Vagina (tissue), 2 donors: ENCODE data around the gene GEN1. TPM values are rescaled to one million over a fixed set of nuclear protein-coding genes. Genes with fewer than 3 reads are reported as not detected.

Experiments
- DNase-seq, 2 donors: peaks; one replicate each; pipeline ENCODE4 v3.0.0-alpha.2; 2017; ENCODE audit errors: extremely low spot score in 2 of 2
- H3K27ac ChIP-seq: fragments of 200-600 bp; sonication (generic); one replicate; pipeline ENCODE4 v1.5.1; 2019
- H3K27me3 ChIP-seq: fragments of 200-600 bp; sonication (generic); one replicate; pipeline ENCODE4 v1.5.1; 2019
- H3K36me3 ChIP-seq, 2 donors: fragments of 200-600 bp; sonication (generic); one replicate each; pipeline ENCODE4 v1.5.1; 2017 to 2019
- H3K4me1 ChIP-seq: fragments of 200-600 bp; sonication (generic); one replicate; pipeline ENCODE4 v1.5.1; 2019
- H3K4me3 ChIP-seq, 2 donors: fragments of 200-600 bp; sonication (generic); 1 replicate in 1 of 2; 2 replicates in 1 of 2; pipeline ENCODE4 v1.5.1; 2016 to 2019
- H3K9me3 ChIP-seq: fragments of 200-600 bp; sonication (generic); one replicate; pipeline ENCODE4 v1.5.1; 2019
- POLR2A ChIP-seq, 2 donors: fragments of 450-650 bp; IDR thresholded peaks; one replicate each; pipeline ENCODE4 v1.6.1; 2017; ENCODE audit warnings: antibody characterized with exemption in 2 of 2, mild to moderate bottlenecking in 2 of 2, moderate library complexity in 2 of 2
- POLR2AphosphoS5 ChIP-seq, 2 donors: sonication (generic); formaldehyde crosslinking; IDR thresholded peaks; one replicate each; pipeline ENCODE4 v1.9.0; 2017; ENCODE audit warnings: antibody characterized with exemption in 2 of 2, mild to moderate bottlenecking in 2 of 2, low read depth in 1 of 2; ENCODE audit not compliant: insufficient read depth in 1 of 2
- intact Hi-C: fragments of 100-400 bp; cut with DNase I; formaldehyde crosslinking; loops from one replicate; pipeline ENCODE4 v1.15.1; 2023
- total RNA-seq: library from RNA; depleted of rRNA; stranded (reverse); fragments of >200 nt; gene quantifications from one replicate; pipeline ENCODE4 v1.2.3, GENCODE V29; 2016
- TF ChIP-seq, protein P1 (sequence below), 3 experiments: fragments of 450-650 bp in 2 of 3; fragments of 200-600 bp in 1 of 3; sonication (generic) in 1 of 3; IDR thresholded peaks; one replicate each; pipeline ENCODE4 v1.5.1; 2017 to 2019; ENCODE audit warnings: antibody characterized with exemption in 3 of 3, mild to moderate bottlenecking in 2 of 3, moderate library complexity in 2 of 3

GEN1 gene
- total RNA-seq, 1 donor from 2014 or later: 9.6 TPM

DNA sequence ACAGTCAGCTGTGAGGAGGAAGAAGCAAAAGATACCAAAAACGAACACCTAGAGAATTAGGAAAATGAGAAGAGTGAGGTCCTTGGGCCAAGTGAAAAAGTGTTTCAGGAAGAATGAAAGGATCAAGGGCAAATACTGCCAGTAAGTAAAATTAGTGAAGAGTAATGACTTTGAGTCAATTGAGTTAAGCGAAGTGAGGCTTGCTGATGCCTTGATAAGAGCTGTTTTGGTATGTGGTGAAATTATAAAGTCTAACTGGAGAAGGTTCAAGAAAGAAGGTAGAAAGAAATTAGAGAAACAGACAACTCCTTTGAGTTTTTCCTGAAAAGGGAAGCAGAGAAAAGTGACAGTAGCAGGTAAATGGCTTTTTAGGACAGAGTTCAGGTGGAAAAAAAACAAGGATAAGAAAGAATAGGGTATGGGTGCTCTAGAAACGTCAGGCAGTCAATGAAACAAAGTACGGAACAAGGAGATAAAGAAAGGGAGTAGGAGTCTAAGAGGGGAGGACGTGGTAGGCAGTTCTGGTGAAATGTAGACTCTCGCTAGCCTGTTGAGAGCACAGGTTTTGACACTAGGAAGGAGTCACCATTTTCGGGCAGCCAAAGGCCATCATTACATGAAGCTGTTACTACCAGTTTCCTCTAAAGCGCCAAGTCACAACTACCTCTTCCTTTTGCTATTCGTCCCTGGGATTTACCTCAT, 43.2 kb upstream of the GEN1 start:
- no peak for DNase-seq
- intact Hi-C loops: no loop called here
- TF ChIP-seq POLR2A (IDR thresholded peaks at IDR 0.05): no peak
- no peak for TF ChIP-seq POLR2AphosphoS5 (IDR thresholded peaks at IDR 0.05; ENCODE audit: insufficient read depth in 1 of 2, low read depth in 1 of 2)
- TF ChIP-seq, protein P1, sequence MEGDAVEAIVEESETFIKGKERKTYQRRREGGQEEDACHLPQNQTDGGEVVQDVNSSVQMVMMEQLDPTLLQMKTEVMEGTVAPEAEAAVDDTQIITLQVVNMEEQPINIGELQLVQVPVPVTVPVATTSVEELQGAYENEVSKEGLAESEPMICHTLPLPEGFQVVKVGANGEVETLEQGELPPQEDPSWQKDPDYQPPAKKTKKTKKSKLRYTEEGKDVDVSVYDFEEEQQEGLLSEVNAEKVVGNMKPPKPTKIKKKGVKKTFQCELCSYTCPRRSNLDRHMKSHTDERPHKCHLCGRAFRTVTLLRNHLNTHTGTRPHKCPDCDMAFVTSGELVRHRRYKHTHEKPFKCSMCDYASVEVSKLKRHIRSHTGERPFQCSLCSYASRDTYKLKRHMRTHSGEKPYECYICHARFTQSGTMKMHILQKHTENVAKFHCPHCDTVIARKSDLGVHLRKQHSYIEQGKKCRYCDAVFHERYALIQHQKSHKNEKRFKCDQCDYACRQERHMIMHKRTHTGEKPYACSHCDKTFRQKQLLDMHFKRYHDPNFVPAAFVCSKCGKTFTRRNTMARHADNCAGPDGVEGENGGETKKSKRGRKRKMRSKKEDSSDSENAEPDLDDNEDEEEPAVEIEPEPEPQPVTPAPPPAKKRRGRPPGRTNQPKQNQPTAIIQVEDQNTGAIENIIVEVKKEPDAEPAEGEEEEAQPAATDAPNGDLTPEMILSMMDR (IDR thresholded peaks at IDR 0.05): no peak
- no peaks in the 10 kb centered on the region for H3K9me3 ChIP-seq
- H3K4me1 ChIP-seq: no peaks in the 10 kb centered on the region
- H3K4me3 ChIP-seq: no peak overlapping the region
- H3K36me3 ChIP-seq: peaks cover 0 to 64% of the 10 kb centered on the region in 2 donors
- no peaks in the 10 kb centered on the region for H3K27me3 ChIP-seq
- no peak overlapping the region for H3K27ac ChIP-seq

DNA sequence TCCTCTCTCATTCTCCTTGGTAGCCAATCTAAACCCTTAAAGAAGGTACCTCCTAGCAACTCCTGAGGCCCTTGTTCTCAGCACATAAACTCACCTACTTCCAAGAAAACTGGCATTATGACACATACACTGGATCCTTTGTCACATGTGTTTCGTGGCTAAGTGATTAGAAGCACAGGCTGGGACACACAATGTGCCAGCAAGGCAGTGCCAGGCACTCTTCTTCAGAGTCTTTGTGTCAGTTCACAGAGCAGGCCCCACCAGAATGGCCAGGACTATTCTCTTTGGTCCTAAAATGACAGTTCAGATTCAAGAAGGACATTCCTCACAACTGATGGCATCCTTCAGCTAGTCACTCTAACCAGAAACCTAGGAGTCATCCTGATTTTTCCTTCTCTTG, 40.6 kb upstream of the GEN1 start:
- H3K27me3 ChIP-seq: no peaks in the 10 kb centered on the region
- DNase-seq: no peak
- no peak overlapping the region for H3K4me3 ChIP-seq
- H3K4me1 ChIP-seq: no peaks in the 10 kb centered on the region
- no peak overlapping the region for H3K27ac ChIP-seq
- TF ChIP-seq, protein P1 (IDR thresholded peaks at IDR 0.05): no peak
- TF ChIP-seq POLR2A (IDR thresholded peaks at IDR 0.05): no peak
- TF ChIP-seq POLR2AphosphoS5 (IDR thresholded peaks at IDR 0.05; ENCODE audit: insufficient read depth in 1 of 2, low read depth in 1 of 2): no peak
- peaks cover 0 to 63% of the 10 kb centered on the region in 2 donors for H3K36me3 ChIP-seq
- intact Hi-C loops: no loop called here
- H3K9me3 ChIP-seq: no peaks in the 10 kb centered on the region

DNA sequence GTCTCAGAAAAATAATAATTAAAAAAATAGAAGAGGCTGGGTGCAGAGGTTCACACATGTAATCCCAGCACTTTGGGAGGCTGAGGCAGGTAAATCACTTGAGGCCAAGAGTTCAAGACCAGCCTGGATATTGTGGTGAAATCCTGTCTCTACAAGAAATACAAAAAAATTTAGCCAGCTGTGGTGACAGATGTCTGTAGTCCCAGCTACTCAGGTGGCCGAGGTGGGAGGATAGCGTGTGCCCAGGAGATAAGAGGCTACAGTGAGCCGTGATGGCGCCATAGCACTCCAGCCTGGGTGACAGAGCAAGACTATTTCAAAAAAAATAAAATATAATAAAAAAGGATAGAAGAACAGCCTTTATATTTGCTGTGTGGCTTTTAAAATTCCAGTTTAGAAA, 36.3 kb upstream of the GEN1 start:
- DNase-seq: no peak
- no peaks in the 10 kb centered on the region for H3K27me3 ChIP-seq
- peaks cover 0 to 76% of the 10 kb centered on the region in 2 donors for H3K36me3 ChIP-seq
- TF ChIP-seq POLR2AphosphoS5 (IDR thresholded peaks at IDR 0.05; ENCODE audit: insufficient read depth in 1 of 2, low read depth in 1 of 2) (no peak), POLR2A (IDR thresholded peaks at IDR 0.05) (no peak)
- TF ChIP-seq, protein P1 (IDR thresholded peaks at IDR 0.05): no peak
- H3K4me3 ChIP-seq: no peak overlapping the region
- H3K27ac ChIP-seq: no peak overlapping the region
- no peaks in the 10 kb centered on the region for H3K4me1 ChIP-seq
- intact Hi-C loops: no loop called here
- no peaks in the 10 kb centered on the region for H3K9me3 ChIP-seq

DNA sequence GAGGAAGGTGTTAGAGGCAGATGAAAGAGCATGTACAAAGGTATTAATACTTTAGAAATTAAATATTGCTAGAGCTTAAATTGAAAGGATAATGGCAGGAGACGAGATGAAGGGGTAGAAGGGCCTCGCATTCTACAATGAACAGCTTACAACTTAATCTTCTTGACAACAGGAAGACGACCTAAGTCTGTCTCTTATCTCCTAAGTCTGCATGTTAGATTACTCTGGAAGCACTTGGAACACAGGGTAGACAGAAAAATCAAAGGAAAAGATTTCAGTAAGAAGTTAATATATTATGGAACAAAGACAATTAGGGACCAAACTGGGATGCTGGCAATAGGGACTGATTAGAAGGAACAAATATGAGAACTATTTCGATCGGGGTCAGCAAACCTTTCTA, 35.2 kb upstream of the GEN1 start:
- Histone ChIP-seq H3K9me3 (no peaks in the 10 kb centered on the region), H3K27ac (no peak overlapping the region), H3K4me3 (no peak overlapping the region), H3K4me1 (no peaks in the 10 kb centered on the region), H3K36me3 (peaks cover 0 to 68% of the 10 kb centered on the region in 2 donors), H3K27me3 (no peaks in the 10 kb centered on the region)
- DNase-seq: no peak
- intact Hi-C loops: no loop called here
- TF ChIP-seq POLR2AphosphoS5 (IDR thresholded peaks at IDR 0.05; ENCODE audit: insufficient read depth in 1 of 2, low read depth in 1 of 2) (no peak), POLR2A (IDR thresholded peaks at IDR 0.05) (no peak)
- TF ChIP-seq, protein P1 (IDR thresholded peaks at IDR 0.05): no peak

DNA sequence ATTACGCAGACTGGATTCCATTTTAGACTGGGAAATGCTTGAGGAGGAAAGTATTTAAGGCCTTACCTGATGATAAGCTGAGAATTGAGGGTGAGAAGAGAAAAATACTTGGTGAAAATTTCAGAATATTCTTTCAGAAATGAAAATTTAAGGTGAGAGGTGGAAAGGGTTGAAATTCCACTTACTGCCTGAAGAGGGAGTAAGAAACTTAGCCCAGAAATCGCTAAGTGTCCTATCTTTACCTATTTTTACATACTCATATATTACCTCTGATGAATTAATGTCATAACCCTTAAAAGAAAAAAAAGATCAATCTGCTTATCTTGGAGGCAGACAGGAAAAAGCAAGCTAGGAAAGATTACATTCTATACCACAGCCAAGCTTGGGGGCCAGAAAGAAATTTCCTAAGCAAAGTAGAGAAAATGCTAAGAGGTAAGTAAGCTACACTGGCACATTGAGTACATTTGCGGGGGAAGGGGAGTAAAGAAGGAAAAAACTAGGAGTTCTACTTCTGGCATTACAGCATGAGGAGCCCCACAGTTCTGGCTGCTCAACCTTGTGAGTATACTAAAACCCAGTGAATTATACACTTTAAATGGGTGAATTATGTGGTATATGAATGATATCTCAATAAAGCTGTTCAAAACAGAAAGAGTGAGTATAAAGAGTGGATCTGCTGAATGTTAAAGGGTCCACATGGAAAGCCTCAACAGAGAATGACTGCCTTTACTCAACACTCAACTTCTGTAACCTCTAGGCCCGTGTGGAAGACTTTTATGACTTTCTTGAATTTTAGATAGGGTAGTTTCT, 34.2 kb upstream of the GEN1 start:
- Histone ChIP-seq H3K36me3 (peaks cover 0 to 69% of the 10 kb centered on the region in 2 donors), H3K27ac (no peak overlapping the region), H3K4me1 (no peaks in the 10 kb centered on the region), H3K9me3 (no peaks in the 10 kb centered on the region), H3K27me3 (no peaks in the 10 kb centered on the region), H3K4me3 (no peak overlapping the region)
- no peak for DNase-seq
- no peak for TF ChIP-seq POLR2AphosphoS5 (IDR thresholded peaks at IDR 0.05; ENCODE audit: insufficient read depth in 1 of 2, low read depth in 1 of 2)
- TF ChIP-seq, protein P1 (IDR thresholded peaks at IDR 0.05): peak; percentile 49 to 58 (median 53)
- intact Hi-C loops: no loop called here
